Ascending aorta (tissue), 2 donors: ENCODE measurements around the gene ATP6AP2. TPM values are rescaled to one million over a fixed set of nuclear protein-coding genes. Genes with fewer than 3 reads are reported as not detected.

Experiments
- DNase-seq, 2 donors: peaks; one replicate each; pipeline ENCODE4 v3.0.0-alpha.2; 2019; ENCODE audit warnings: low spot score in 2 of 2
- H3K27ac ChIP-seq, 2 donors: fragments of 200-600 bp; sonication (generic); one replicate each; pipeline ENCODE4 v1.5.1; 2016 to 2017; ENCODE audit warnings: mild to moderate bottlenecking in 1 of 2
- H3K27me3 ChIP-seq: fragments of 200-600 bp; sonication (generic); one replicate; pipeline ENCODE4 v1.5.1; 2017
- H3K36me3 ChIP-seq, 2 donors: fragments of 200-600 bp; sonication (generic); one replicate each; pipeline ENCODE4 v1.5.1; 2016
- H3K4me1 ChIP-seq, 2 donors: fragments of 200-600 bp; sonication (generic); one replicate each; pipeline ENCODE4 v1.5.1; 2016 to 2017; ENCODE audit warnings: mild to moderate bottlenecking in 1 of 2
- H3K4me3 ChIP-seq, 2 donors: fragments of 200-600 bp; sonication (generic); one replicate each; pipeline ENCODE4 v1.5.1; 2016 to 2017; ENCODE audit warnings: mild to moderate bottlenecking in 1 of 2
- H3K9me3 ChIP-seq, 2 donors: fragments of 200-600 bp; sonication (generic); one replicate each; pipeline ENCODE4 v1.5.1; 2016
- CTCF ChIP-seq, 3 experiments: fragments of 200-600 bp in 2 of 3; fragments of 450-650 bp in 1 of 3; sonication (generic) in 2 of 3; IDR thresholded peaks; one replicate each; pipeline ENCODE4 v1.5.1; 2016 to 2019; ENCODE audit warnings: antibody characterized with exemption in 3 of 3, mild to moderate bottlenecking in 1 of 3, moderate library complexity in 1 of 3
- intact Hi-C: fragments of 100-400 bp; cut with DNase I; formaldehyde crosslinking; loops from one replicate; pipeline ENCODE4 v1.15.1; 2023
- total RNA-seq: library from RNA; depleted of rRNA; stranded (reverse); fragments of >200 nt; gene quantifications from one replicate; pipeline ENCODE4 v1.1.0, GENCODE V29; 2016

ATP6AP2 gene
- total RNA-seq, 1 donor from 2014 or later = 61.9 TPM

GRCh38 chrX:40603446-40603845, 22.7 kb downstream of the ATP6AP2 start:
- Histone ChIP-seq H3K4me3 (no peak overlapping the region), H3K36me3 (peaks cover 3 to 17% of the 10 kb centered on the region in 2 donors), H3K4me1 (no peaks in the 10 kb centered on the region), H3K9me3 (no peaks in the 10 kb centered on the region), H3K27me3 (no peaks in the 10 kb centered on the region), H3K27ac (no peak overlapping the region)
- intact Hi-C loops = no loop called here
- DNase-seq = no peak
- no peak for TF ChIP-seq CTCF (IDR thresholded peaks at IDR 0.05)

GRCh38 chrX:40607381-40607780, 26.6 kb downstream of the ATP6AP2 start:
- H3K36me3 ChIP-seq = peaks cover 0 to 2% of the 10 kb centered on the region in 2 donors
- no peaks in the 10 kb centered on the region for H3K9me3 ChIP-seq
- no peaks in the 10 kb centered on the region for H3K27me3 ChIP-seq
- TF ChIP-seq CTCF (IDR thresholded peaks at IDR 0.05) = no peak
- no peak for DNase-seq
- no peak overlapping the region for H3K4me3 ChIP-seq
- H3K4me1 ChIP-seq = no peaks in the 10 kb centered on the region
- H3K27ac ChIP-seq = no peak overlapping the region
- intact Hi-C loops = no loop called here

GRCh38 chrX:40612511-40612910, 31.7 kb downstream of the ATP6AP2 start:
- Histone ChIP-seq H3K27ac (no peak overlapping the region), H3K4me3 (no peak overlapping the region), H3K4me1 (no peaks in the 10 kb centered on the region), H3K36me3 (no peaks in the 10 kb centered on the region), H3K27me3 (no peaks in the 10 kb centered on the region), H3K9me3 (no peaks in the 10 kb centered on the region)
- intact Hi-C loops = no loop called here
- no peak for TF ChIP-seq CTCF (IDR thresholded peaks at IDR 0.05)
- DNase-seq = no peak

- H3K27me3 ChIP-seq = no peaks in the 10 kb centered on the region
These were observed 35.2 kb downstream of the ATP6AP2 start for GRCh38 chrX:40615976-40616375.

GRCh38 chrX:40617566-40617965, 36.8 kb downstream of the ATP6AP2 start:
- Histone ChIP-seq H3K27me3 (no peaks in the 10 kb centered on the region), H3K9me3 (no peaks in the 10 kb centered on the region), H3K36me3 (no peaks in the 10 kb centered on the region), H3K4me1 (no peaks in the 10 kb centered on the region), H3K4me3 (no peak overlapping the region), H3K27ac (no peak overlapping the region)
- no peak for DNase-seq
- intact Hi-C loops = no loop called here
- TF ChIP-seq CTCF (IDR thresholded peaks at IDR 0.05) = no peak

More at GRCh38 chrX:40615976-40616375, 35.2 kb downstream of the ATP6AP2 start:
- H3K27ac ChIP-seq = no peak overlapping the region
- H3K9me3 ChIP-seq = no peaks in the 10 kb centered on the region
- no peak for DNase-seq
- H3K4me1 ChIP-seq = no peaks in the 10 kb centered on the region
- no peaks in the 10 kb centered on the region for H3K36me3 ChIP-seq
- H3K4me3 ChIP-seq = no peak overlapping the region
- intact Hi-C loops = no loop called here
- TF ChIP-seq CTCF (IDR thresholded peaks at IDR 0.05) = no peak

GRCh38 chrX:40622479-40623138, 41.8 kb downstream of the ATP6AP2 start:
- no peak overlapping the region for H3K27ac ChIP-seq
- H3K9me3 ChIP-seq = no peaks in the 10 kb centered on the region
- no peak for TF ChIP-seq CTCF (IDR thresholded peaks at IDR 0.05)
- intact Hi-C loops = no loop called here
- DNase-seq = no peak
- H3K27me3 ChIP-seq = no peaks in the 10 kb centered on the region
- peaks cover 0 to 5% of the 10 kb centered on the region in 2 donors for H3K36me3 ChIP-seq
- no peak overlapping the region for H3K4me3 ChIP-seq
- H3K4me1 ChIP-seq = no peaks in the 10 kb centered on the region
